Measurements from ENCODE around the gene CEACAM18.

The CEACAM18 gene

DNA sequence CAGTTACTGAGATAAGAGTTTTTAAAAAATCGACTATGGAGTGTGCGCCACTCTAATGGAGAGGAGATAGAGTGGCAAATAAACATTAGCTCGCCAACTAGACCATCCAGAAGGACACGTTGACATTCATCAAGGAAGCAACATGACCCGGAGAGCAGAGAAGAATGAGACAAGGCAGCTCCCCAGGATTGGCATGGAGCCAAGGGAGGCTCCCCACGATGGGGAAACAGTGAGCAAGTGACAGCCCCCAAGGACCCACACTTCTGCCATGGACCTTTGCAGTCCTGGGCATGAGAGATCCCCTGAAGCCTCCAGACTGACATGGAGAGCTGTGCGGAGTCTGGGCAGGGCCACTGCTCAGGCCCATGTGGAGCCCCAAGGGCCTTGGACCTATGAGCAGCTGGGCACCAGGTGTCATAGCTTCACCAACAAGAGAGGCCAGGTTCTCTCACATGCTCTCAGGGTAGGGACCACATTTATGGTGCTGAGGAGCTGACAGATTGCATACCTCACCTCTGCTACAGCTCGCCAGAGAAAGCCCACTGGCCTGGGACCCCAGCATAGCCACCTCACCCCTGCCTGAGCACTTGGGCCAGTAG is 46.4 kb downstream of the CEACAM18 start:
- TF ChIP-seq SIN3A (IDR thresholded peaks at IDR 0.05; ENCODE audit: borderline replicate concordance, insufficient read depth, low read length) = no peak
- no peak for TF ChIP-seq TAF1 (IDR thresholded peaks at IDR 0.05; ENCODE audit: borderline replicate concordance, insufficient read depth, low read length)
- TF ChIP-seq, protein P1, sequence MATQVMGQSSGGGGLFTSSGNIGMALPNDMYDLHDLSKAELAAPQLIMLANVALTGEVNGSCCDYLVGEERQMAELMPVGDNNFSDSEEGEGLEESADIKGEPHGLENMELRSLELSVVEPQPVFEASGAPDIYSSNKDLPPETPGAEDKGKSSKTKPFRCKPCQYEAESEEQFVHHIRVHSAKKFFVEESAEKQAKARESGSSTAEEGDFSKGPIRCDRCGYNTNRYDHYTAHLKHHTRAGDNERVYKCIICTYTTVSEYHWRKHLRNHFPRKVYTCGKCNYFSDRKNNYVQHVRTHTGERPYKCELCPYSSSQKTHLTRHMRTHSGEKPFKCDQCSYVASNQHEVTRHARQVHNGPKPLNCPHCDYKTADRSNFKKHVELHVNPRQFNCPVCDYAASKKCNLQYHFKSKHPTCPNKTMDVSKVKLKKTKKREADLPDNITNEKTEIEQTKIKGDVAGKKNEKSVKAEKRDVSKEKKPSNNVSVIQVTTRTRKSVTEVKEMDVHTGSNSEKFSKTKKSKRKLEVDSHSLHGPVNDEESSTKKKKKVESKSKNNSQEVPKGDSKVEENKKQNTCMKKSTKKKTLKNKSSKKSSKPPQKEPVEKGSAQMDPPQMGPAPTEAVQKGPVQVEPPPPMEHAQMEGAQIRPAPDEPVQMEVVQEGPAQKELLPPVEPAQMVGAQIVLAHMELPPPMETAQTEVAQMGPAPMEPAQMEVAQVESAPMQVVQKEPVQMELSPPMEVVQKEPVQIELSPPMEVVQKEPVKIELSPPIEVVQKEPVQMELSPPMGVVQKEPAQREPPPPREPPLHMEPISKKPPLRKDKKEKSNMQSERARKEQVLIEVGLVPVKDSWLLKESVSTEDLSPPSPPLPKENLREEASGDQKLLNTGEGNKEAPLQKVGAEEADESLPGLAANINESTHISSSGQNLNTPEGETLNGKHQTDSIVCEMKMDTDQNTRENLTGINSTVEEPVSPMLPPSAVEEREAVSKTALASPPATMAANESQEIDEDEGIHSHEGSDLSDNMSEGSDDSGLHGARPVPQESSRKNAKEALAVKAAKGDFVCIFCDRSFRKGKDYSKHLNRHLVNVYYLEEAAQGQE (IDR thresholded peaks at IDR 0.05; ENCODE audit: insufficient read depth in 1 of 2, low read depth in 2 of 2, low read length in 2 of 2) = no peak
- TF ChIP-seq FOXP2 (optimal IDR thresholded peaks at IDR 0.05; ENCODE audit: borderline replicate concordance, extremely low read depth, extremely low read length, insufficient read depth) = no peak
- no peak for TF ChIP-seq POLR2AphosphoS5 (IDR thresholded peaks at IDR 0.05; ENCODE audit: low read depth, low read length)

DNA sequence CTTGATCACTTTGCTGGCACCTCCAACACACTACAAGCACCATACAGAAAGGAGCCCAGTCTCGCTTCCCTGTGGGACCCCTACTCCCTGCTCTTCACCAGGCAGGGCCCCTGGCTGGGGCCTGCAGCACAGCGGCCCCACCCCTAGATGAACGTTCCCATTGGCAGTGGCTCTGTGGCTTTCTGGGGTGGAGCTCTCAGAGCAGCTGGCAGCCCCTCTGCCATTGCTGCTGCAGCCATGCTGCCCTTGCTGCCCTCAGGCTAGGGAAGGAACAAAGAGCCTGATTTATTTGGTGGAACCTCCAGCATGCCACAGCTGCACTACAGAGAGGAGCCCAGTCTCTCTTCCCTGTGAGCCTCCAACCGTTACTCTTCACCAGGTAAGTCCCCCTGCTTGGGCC is 47.3 kb downstream of the CEACAM18 start:
- no peak for TF ChIP-seq FOXP2 (optimal IDR thresholded peaks at IDR 0.05; ENCODE audit: borderline replicate concordance, extremely low read depth, extremely low read length, insufficient read depth)
- TF ChIP-seq, protein P1 (IDR thresholded peaks at IDR 0.05; ENCODE audit: insufficient read depth in 1 of 2, low read depth in 2 of 2, low read length in 2 of 2) = no peak
- TF ChIP-seq SIN3A (IDR thresholded peaks at IDR 0.05; ENCODE audit: borderline replicate concordance, insufficient read depth, low read length) = no peak
- TF ChIP-seq POLR2AphosphoS5 (IDR thresholded peaks at IDR 0.05; ENCODE audit: low read depth, low read length) = no peak
- no peak for TF ChIP-seq TAF1 (IDR thresholded peaks at IDR 0.05; ENCODE audit: borderline replicate concordance, insufficient read depth, low read length)

DNA sequence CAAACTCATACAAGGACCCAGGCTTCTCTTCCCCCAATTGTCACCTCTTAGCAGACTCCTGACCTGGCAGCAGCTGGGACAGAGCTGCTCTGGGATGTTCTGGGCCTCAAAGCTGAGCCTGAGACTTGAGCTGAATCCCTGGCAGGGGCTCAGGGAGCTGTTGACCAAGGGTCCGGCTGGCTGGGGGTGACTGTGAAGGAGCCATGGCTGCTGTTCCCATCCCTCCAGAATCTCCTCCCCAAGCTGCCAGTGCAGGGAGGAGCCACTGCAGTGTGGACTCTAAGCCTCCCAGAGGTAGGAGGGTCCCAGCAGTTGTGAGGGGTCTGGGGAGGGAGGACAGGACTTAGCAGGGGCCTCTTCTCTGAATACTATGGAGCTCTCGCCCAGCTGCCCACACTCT is 51.0 kb downstream of the CEACAM18 start:
- TF ChIP-seq TAF1 (IDR thresholded peaks at IDR 0.05; ENCODE audit: borderline replicate concordance, insufficient read depth, low read length) (no peak), FOXP2 (optimal IDR thresholded peaks at IDR 0.05; ENCODE audit: borderline replicate concordance, extremely low read depth, extremely low read length, insufficient read depth) (no peak), SIN3A (IDR thresholded peaks at IDR 0.05; ENCODE audit: borderline replicate concordance, insufficient read depth, low read length) (no peak), POLR2AphosphoS5 (IDR thresholded peaks at IDR 0.05; ENCODE audit: low read depth, low read length) (no peak)
- TF ChIP-seq, protein P1 (IDR thresholded peaks at IDR 0.05; ENCODE audit: insufficient read depth in 1 of 2, low read depth in 2 of 2, low read length in 2 of 2) = no peak

DNA sequence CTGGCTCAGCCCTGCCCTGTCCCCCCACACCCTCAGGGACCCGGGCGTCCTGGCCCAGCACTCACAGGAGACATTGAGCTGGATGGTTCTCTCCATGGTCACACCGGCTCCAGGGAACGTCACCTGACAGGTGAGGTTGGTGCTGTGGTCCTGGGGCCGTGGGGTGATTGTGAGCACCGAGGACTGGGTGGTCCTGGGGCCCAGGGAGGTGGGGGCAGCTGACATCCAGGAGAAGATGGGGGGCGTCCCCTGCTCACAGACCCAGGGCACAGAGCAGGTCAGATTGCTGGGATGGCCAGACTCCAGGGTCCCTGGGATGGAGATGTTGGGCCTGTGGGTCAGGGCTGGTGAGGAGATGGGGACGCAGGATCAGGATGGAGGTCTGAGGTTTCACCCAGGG is 52.3 kb downstream of the CEACAM18 start:
- no peak for TF ChIP-seq SIN3A (IDR thresholded peaks at IDR 0.05; ENCODE audit: borderline replicate concordance, insufficient read depth, low read length)
- TF ChIP-seq POLR2AphosphoS5 (IDR thresholded peaks at IDR 0.05; ENCODE audit: low read depth, low read length) = no peak
- TF ChIP-seq FOXP2 (optimal IDR thresholded peaks at IDR 0.05; ENCODE audit: borderline replicate concordance, extremely low read depth, extremely low read length, insufficient read depth) = no peak
- TF ChIP-seq, protein P1 (IDR thresholded peaks at IDR 0.05; ENCODE audit: insufficient read depth in 1 of 2, low read depth in 2 of 2, low read length in 2 of 2) = no peak
- TF ChIP-seq TAF1 (IDR thresholded peaks at IDR 0.05; ENCODE audit: borderline replicate concordance, insufficient read depth, low read length) = no peak
